Activated T-helper 1 cell treated with anti-CD3 and anti-CD28 coated beads, Interleukin-12 subunit alpha, Interleukin-12 subunit beta, Interleukin-2, Interleukin-4 antibody, amounts not matched to agents 30 ng/mL and 10 ng/mL and 1 ng/mL, durations not matched to agents 14 hours and 24 hours and 36 hours (primary cell): ENCODE results near the gene TMEM131. TPM values are rescaled to one million over a fixed set of nuclear protein-coding genes. Genes with fewer than 3 reads are reported as not detected.

ENCODE experiments used
- DNase-seq: peaks from one replicate; pipeline ENCODE4 v3.0.0; 2021; ENCODE audit warnings: low spot score
- H3K27ac Mint-ChIP-seq: one replicate; pipeline ENCODE4 v1.8.0; 2021; ENCODE audit warnings: mild to moderate bottlenecking, mixed read lengths
- H3K27me3 Mint-ChIP-seq: one replicate; pipeline ENCODE4 v1.8.0; 2022; ENCODE audit warnings: mild to moderate bottlenecking, moderate library complexity, mixed read lengths; ENCODE audit not compliant: insufficient read depth
- H3K36me3 Mint-ChIP-seq: one replicate; pipeline ENCODE4 v1.8.0; 2021; ENCODE audit warnings: low read depth, mixed read lengths
- H3K4me1 Mint-ChIP-seq: one replicate; pipeline ENCODE4 v1.8.0; 2021; ENCODE audit warnings: low read depth, mixed read lengths
- H3K4me3 Mint-ChIP-seq: one replicate; pipeline ENCODE4 v1.8.0; 2021; ENCODE audit warnings: mild to moderate bottlenecking, moderate library complexity, mixed read lengths
- H3K9me3 Mint-ChIP-seq: one replicate; pipeline ENCODE4 v1.8.0; 2021; ENCODE audit warnings: mixed read lengths
- intact Hi-C: fragments of 100-400 bp; cut with micrococcal nuclease; formaldehyde crosslinking; loops from one replicate; pipeline ENCODE4 v1.15.1; 2024
- total RNA-seq: library from RNA; stranded (reverse); gene quantifications from 2 replicates; pipeline ENCODE4 v1.2.3, GENCODE V29; 2022

Gene TMEM131
- total RNA-seq, 1 donor from 2014 or later: 36.5 TPM

DNA sequence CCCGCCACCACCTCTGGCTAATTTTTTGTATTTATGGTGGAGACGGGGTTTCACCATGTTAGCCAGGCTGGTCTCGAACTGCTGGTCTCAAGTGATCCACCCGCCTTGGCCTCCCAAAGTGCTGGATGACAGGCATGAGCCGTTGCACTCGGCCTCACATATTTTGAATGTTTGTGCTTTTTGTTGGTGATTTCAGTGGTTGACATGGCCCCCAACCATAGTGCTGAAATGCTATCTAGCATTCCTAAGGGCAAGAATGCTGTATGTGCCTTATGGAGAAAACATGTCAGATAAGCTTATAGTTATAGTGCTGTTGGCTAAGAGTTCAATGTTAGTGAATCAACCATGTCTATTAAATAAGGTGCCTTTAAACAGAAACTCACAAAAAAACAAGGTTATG lies 273.5 kb downstream of the TMEM131 start:
- Mint-ChIP-seq H3K36me3 (peaks cover 71% of the 10 kb centered on the region), H3K4me1 (peaks cover 63% of the 10 kb centered on the region), H3K9me3 (peaks cover 7% of the 10 kb centered on the region), H3K27me3 (no peaks in the 10 kb centered on the region), H3K4me3 (no peak overlapping the region), H3K27ac (no peak overlapping the region)
- intact Hi-C loops: no loop called here
- no peak for DNase-seq

GRCh38 chr2:97720746-97721145 lies 275.0 kb downstream of the TMEM131 start:
- no peaks in the 10 kb centered on the region for H3K27me3 Mint-ChIP-seq
- no peak for DNase-seq
- peak overlapping the region; percentile 79 for H3K27ac Mint-ChIP-seq
- peaks cover 66% of the 10 kb centered on the region for H3K36me3 Mint-ChIP-seq
- intact Hi-C loops: no loop called here
- peak overlapping the region; percentile 57 for H3K4me3 Mint-ChIP-seq
- peaks cover 65% of the 10 kb centered on the region for H3K4me1 Mint-ChIP-seq
- H3K9me3 Mint-ChIP-seq: peaks cover 4% of the 10 kb centered on the region

GRCh38 chr2:97719362-97720155 lies 276.2 kb downstream of the TMEM131 start:
- peaks cover 66% of the 10 kb centered on the region for H3K36me3 Mint-ChIP-seq
- H3K4me1 Mint-ChIP-seq: peaks cover 66% of the 10 kb centered on the region
- H3K4me3 Mint-ChIP-seq: peak overlapping the region; percentile 94
- no peaks in the 10 kb centered on the region for H3K27me3 Mint-ChIP-seq
- peak overlapping the region; percentile 93 for H3K27ac Mint-ChIP-seq
- no peaks in the 10 kb centered on the region for H3K9me3 Mint-ChIP-seq
- intact Hi-C loops: loop anchor here (2.0 kb wide), 2 partner anchors 25 to 49 kb away; no protein-coding TSS in a partner anchor
- DNase-seq: no peak

GRCh38 chr2:97718942-97719341 lies 276.8 kb downstream of the TMEM131 start:
- Mint-ChIP-seq H3K27me3 (no peaks in the 10 kb centered on the region), H3K36me3 (peaks cover 66% of the 10 kb centered on the region), H3K9me3 (no peaks in the 10 kb centered on the region), H3K4me3 (peak overlapping the region; percentile 94), H3K27ac (peak overlapping the region; percentile 93), H3K4me1 (peaks cover 66% of the 10 kb centered on the region)
- DNase-seq: no peak
- intact Hi-C loops: loop anchor here (2.0 kb wide), 2 partner anchors 26 to 50 kb away; no protein-coding TSS in a partner anchor

GRCh38 chr2:97718051-97718882 lies 277.5 kb downstream of the TMEM131 start:
- no peaks in the 10 kb centered on the region for H3K9me3 Mint-ChIP-seq
- DNase-seq: peak; percentile 71
- H3K4me1 Mint-ChIP-seq: peaks cover 69% of the 10 kb centered on the region
- peak overlapping the region; percentile 93 for H3K27ac Mint-ChIP-seq
- H3K36me3 Mint-ChIP-seq: peaks cover 65% of the 10 kb centered on the region
- peak overlapping the region; percentile 94 for H3K4me3 Mint-ChIP-seq
- intact Hi-C loops: loop anchor here (2.0 kb wide), 2 partner anchors 27 to 51 kb away; no protein-coding TSS in a partner anchor
- H3K27me3 Mint-ChIP-seq: no peaks in the 10 kb centered on the region

DNA sequence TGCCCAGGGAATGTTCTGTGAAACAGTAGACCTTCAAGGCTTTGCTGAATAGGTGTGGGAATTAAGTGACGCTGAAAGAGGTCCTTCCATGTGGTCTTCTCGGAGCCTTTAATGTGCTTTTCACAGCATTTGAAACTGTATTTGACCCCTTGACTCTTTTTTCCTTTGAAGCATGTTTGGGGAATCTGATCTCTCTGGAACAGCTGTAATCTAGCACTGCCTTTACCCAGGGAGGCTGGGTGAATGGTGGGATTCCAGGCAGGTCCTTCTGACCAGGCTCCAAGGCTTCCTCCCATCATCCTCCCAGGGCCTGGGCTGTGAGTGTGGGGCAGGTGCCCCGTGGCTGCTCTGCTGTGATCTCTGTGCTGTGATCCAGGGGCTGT lies 278.1 kb downstream of the TMEM131 start:
- Mint-ChIP-seq H3K4me1 (peaks cover 68% of the 10 kb centered on the region), H3K36me3 (peaks cover 60% of the 10 kb centered on the region), H3K9me3 (no peaks in the 10 kb centered on the region), H3K4me3 (peak overlapping the region; percentile 94), H3K27ac (peak overlapping the region; percentile 93), H3K27me3 (no peaks in the 10 kb centered on the region)
- no peak for DNase-seq
- intact Hi-C loops: no loop called here

DNA sequence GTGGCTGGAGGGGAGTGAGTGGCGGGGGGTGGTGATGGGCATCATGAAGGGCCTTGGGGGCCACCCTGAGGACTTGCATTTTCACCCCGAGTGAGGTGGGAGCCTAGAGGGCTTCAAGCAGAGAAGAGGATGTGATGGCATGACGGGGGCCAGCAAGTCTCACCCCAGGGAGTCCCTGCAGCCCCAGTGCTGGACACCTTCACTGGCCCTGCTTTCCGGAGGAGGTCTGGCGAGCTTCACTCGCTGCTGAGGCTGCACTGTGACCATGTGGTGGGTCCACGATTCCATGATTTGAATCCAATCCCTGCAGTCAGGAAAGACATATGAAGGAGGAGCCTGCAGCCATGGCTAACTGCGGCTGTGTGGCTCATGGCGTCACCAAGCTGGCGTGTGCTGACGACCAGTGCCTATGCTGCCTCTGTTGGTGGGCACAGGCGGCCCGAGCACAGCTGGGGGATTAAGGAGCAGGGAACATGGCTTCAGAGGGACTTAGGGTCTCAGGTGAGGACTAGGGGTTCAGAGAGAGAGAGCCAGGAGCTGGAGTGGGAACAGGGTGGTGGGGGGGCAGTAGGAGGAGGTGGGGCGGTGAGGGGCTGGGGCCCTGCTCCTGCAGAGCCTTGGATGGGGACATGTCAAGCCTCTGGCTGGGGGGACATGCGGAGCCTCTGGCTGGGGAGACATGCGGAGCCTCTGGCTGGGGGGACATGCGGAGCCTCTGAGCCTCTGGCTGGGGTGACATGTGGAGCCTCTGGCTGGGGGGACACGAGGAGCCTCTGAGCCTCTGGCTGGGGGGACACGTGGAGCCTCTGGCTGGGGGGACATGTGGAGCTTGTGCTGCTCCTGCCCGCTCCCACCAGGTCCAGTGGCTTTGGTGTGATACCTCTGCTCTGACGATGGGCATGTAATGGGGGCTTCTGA lies 278.8 kb downstream of the TMEM131 start:
- no peak for DNase-seq
- intact Hi-C loops: no loop called here
- H3K9me3 Mint-ChIP-seq: no peaks in the 10 kb centered on the region
- H3K4me3 Mint-ChIP-seq: peak overlapping the region; percentile 94
- peak overlapping the region; percentile 90 for H3K27ac Mint-ChIP-seq
- H3K4me1 Mint-ChIP-seq: peaks cover 72% of the 10 kb centered on the region
- peaks cover 55% of the 10 kb centered on the region for H3K36me3 Mint-ChIP-seq
- H3K27me3 Mint-ChIP-seq: no peaks in the 10 kb centered on the region

GRCh38 chr2:97715951-97716694 lies 279.6 kb downstream of the TMEM131 start:
- DNase-seq: no peak

GRCh38 chr2:97714950-97715652 lies 280.6 kb downstream of the TMEM131 start:
- no peak for DNase-seq
- peaks cover 47% of the 10 kb centered on the region for H3K36me3 Mint-ChIP-seq
- peak overlapping the region; percentile 94 for H3K4me3 Mint-ChIP-seq

More at GRCh38 chr2:97715951-97716694, 279.6 kb downstream of the TMEM131 start:
- Mint-ChIP-seq H3K4me3 (peak overlapping the region; percentile 94), H3K27ac (peak overlapping the region; percentile 99), H3K36me3 (peaks cover 54% of the 10 kb centered on the region), H3K27me3 (no peaks in the 10 kb centered on the region), H3K9me3 (no peaks in the 10 kb centered on the region), H3K4me1 (peaks cover 79% of the 10 kb centered on the region)
- intact Hi-C loops: no loop called here

GRCh38 chr2:97714084-97714949 lies 281.4 kb downstream of the TMEM131 start:
- H3K4me3 Mint-ChIP-seq: peak overlapping the region; percentile 94
- DNase-seq: no peak
- no peaks in the 10 kb centered on the region for H3K27me3 Mint-ChIP-seq
- H3K4me1 Mint-ChIP-seq: peaks cover 76% of the 10 kb centered on the region
- no peaks in the 10 kb centered on the region for H3K9me3 Mint-ChIP-seq
- peaks cover 42% of the 10 kb centered on the region for H3K36me3 Mint-ChIP-seq
- H3K27ac Mint-ChIP-seq: peak overlapping the region; percentile 99
- intact Hi-C loops: loop anchor here (5.0 kb wide), 1 partner anchor 893 kb away; the partner anchor contains the start of genes COA5 and UNC50

More at GRCh38 chr2:97714950-97715652, 280.6 kb downstream of the TMEM131 start:
- Mint-ChIP-seq H3K27ac (peak overlapping the region; percentile 99), H3K4me1 (peaks cover 79% of the 10 kb centered on the region), H3K9me3 (no peaks in the 10 kb centered on the region), H3K27me3 (no peaks in the 10 kb centered on the region)
- intact Hi-C loops: loop anchor here (5.0 kb wide), 1 partner anchor 892 kb away; the partner anchor contains the start of genes COA5 and UNC50
